Placental pericyte (primary cell): ENCODE data around the gene MAD2L2. TPM values are rescaled to one million over a fixed set of nuclear protein-coding genes. Genes with fewer than 3 reads are reported as not detected.

ENCODE experiments used
- total RNA-seq: library from RNA; depleted of rRNA; stranded (reverse); fragments of >200 nt; gene quantifications from 2 replicates; pipeline ENCODE4 v1.2.3, GENCODE V29; 2012

Gene MAD2L2
- total RNA-seq = 33.0 and 46.1 TPM in 2 replicates

GRCh38 chr1:11681071-11681771, at the start of gene MAD2L2:
Gene MAD2L2 (minus strand): TSS chr1:11681148. CDS start chr1:11680601, 547 bp downstream.

DNA sequence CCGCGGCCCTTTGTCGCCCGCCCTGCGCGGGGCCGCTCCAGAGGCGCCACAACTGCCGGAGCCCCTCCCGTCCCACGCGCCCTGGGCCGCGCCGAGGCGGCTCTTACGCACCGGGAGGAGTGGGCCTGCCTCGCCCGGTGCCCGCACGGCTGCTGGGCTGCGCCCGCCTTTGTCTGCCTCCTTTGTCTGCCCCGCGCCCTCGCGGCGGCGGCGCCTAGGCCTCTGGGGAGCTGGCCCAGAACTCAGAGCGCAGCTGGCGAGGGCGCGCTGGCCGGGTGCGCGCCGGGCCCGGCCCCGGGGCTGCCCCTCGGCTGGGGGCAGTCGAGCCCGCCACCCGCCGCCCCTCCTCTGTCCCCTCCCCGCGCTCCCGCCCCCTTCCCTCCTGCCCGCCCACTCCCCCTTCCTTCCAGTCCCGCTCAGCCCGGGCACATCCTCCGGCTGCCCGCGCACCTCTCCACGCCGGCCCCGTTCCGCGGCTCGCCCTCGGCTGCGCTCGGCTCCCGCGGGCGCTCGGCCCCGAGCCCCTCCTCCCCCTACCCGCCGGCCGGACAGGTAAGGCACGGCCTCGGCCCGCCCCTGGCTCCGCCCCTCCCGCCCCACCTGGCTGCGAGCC, 10.5 kb upstream of the MAD2L2 start, which contains the start of gene DRAXIN:
TSS of gene DRAXIN (plus strand) at position 409 of the 613 bp plus-strand sequence. CDS start 14,549 bp downstream, outside the sequence.

DNA sequence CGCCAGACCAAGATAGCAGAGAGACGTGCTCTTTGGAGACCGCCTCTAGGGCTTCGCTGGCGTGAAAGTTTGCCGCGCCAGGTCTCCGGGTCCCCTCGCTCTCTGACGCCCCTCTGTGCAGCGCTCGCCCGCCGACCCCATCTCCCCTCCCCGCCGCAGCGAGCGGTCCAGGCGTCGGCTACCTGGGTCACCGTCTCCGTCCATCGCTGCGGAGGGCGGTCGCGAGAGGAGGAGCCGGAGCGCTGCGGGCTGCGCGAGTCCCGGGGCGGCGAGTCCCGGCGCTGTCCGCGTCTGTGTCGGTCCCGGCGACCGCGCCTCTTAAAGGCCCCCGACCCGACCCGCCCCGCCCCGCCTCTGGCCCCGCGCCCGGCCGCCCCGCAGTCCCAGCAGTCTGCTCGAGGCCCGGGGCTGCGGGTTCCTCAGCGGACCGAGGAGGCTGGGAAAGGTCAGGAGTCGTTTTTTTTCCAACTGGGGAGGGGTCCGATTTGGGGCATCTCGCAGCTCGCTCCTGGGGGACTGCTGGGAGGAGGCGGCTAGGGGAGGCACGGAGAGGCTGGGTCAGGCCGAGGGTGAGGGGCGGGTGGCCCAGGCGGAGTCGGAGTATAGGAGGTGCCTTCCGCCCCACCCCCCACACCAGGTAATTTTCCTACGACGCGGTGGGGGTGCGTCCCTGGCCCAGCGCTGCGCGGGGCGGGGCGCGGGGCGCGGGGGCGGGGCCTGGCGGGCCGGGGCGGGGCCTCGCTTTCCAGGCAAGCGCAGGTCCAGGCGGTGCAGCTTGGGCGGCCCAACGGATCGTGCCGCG, 26.6 kb downstream of the MAD2L2 start, which contains the start of the genes FBXO2 and FBXO44:
TSS of gene FBXO2 (minus strand) at position 293 of the 802 bp plus-strand sequence. CDS start at position 204, 89 bp downstream.
TSS of gene FBXO44 (plus strand) at position 741 of the 802 bp plus-strand sequence. CDS start 959 bp downstream, outside the sequence.

Other genes with a start within 250 kb of the MAD2L2 start
- gene DISP3, start 202.0 kb downstream of the MAD2L2 start, total RNA-seq = under 0.01 TPM in 1 of 2 replicates, not detected in the other
- gene FBXO2, start 26.7 kb downstream of the MAD2L2 start, total RNA-seq = 1.4 and 2.4 TPM in 2 replicates
- 9.2 and 11.4 TPM in 2 replicates for gene FBXO44, start 26.3 kb downstream of the MAD2L2 start, total RNA-seq
- gene FBXO6, start 16.9 kb downstream of the MAD2L2 start, total RNA-seq = 2.3 and 8.1 TPM in 2 replicates
- under 0.01 TPM in 1 of 2 replicates, not detected in the other for gene DRAXIN, start 10.6 kb upstream of the MAD2L2 start, total RNA-seq
- gene AGTRAP, start 55.0 kb upstream of the MAD2L2 start, total RNA-seq = 46.2 and 72.7 TPM in 2 replicates
- gene C1orf167, start 81.0 kb upstream of the MAD2L2 start, total RNA-seq = not detected in 2 replicates
- gene MTHFR, start 124.8 kb upstream of the MAD2L2 start, total RNA-seq = 21.8 and 27.8 TPM in 2 replicates
- gene CLCN6, start 125.0 kb upstream of the MAD2L2 start, total RNA-seq = 15.9 and 37.4 TPM in 2 replicates
- gene NPPA, start 166.6 kb upstream of the MAD2L2 start, total RNA-seq = not detected in 2 replicates
- gene NPPB, start 177.8 kb upstream of the MAD2L2 start, total RNA-seq = 0.44 and 1.1 TPM in 2 replicates
- 61.5 and 124 TPM in 2 replicates for gene KIAA2013, start 245.3 kb upstream of the MAD2L2 start, total RNA-seq